Measurements from ENCODE around the gene CABP2. TPM values are rescaled to one million over a fixed set of nuclear protein-coding genes. Genes with fewer than 3 reads are reported as not detected.
A peak's percentile ranks its signal among the peaks of the same experiment; 100 is the strongest.
"Not testable (repeated sequence)": the region's sequence is repeated elsewhere in the genome, so short reads cannot be mapped to it uniquely, and the experiment has no call there.

CABP2 gene
- total RNA-seq, 4 donors from 2014 or later = not detected

DNA sequence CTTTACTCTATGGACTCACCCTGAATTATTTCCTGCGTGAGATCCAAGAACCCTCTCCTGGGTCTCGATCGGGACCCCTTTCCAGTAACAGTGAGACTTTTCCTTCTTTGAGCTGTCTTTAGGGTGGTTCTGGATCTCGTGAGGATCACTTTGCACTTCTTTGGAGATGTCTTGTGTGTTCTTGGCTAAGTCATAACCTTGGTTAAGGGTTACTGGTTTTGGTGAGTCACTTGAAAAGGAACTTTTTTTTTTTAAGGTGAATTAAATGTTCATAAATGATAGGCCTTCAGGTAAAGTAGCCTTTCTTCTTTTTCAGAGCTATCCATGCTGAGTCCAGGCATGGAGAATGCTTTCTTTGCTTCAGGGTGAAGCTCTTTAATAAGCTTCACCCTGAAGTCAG, 41.0 kb upstream of the CABP2 start:
- no peaks in the 10 kb centered on the region for H3K9me3 ChIP-seq
- ATAC-seq (peak in 1 of 2 donors; percentile 26), DNase-seq (no peak)
- peaks cover 14 to 23% of the 10 kb centered on the region in 2 donors for H3K4me1 ChIP-seq
- no peak overlapping the region for H3K4me3 ChIP-seq
- TF ChIP-seq, protein P1, sequence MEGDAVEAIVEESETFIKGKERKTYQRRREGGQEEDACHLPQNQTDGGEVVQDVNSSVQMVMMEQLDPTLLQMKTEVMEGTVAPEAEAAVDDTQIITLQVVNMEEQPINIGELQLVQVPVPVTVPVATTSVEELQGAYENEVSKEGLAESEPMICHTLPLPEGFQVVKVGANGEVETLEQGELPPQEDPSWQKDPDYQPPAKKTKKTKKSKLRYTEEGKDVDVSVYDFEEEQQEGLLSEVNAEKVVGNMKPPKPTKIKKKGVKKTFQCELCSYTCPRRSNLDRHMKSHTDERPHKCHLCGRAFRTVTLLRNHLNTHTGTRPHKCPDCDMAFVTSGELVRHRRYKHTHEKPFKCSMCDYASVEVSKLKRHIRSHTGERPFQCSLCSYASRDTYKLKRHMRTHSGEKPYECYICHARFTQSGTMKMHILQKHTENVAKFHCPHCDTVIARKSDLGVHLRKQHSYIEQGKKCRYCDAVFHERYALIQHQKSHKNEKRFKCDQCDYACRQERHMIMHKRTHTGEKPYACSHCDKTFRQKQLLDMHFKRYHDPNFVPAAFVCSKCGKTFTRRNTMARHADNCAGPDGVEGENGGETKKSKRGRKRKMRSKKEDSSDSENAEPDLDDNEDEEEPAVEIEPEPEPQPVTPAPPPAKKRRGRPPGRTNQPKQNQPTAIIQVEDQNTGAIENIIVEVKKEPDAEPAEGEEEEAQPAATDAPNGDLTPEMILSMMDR (IDR thresholded peaks at IDR 0.05 in 4 of 5, conservative IDR thresholded peaks at IDR 0.05 in 1 of 5) = no peak
- intact Hi-C loops (cut with DNase I; ENCODE audit: low total_unique reads) = no loop called here
- in situ Hi-C loops (cut with MboI; ENCODE audit: low sequenced_read_pairs in 4 of 4) = no loop called here
- H3K36me3 ChIP-seq = no peaks in the 10 kb centered on the region
- peak overlapping the region; percentile 56 to 84 (median 62) for H3K27ac ChIP-seq
- H3K27me3 ChIP-seq = no peaks in the 10 kb centered on the region

DNA sequence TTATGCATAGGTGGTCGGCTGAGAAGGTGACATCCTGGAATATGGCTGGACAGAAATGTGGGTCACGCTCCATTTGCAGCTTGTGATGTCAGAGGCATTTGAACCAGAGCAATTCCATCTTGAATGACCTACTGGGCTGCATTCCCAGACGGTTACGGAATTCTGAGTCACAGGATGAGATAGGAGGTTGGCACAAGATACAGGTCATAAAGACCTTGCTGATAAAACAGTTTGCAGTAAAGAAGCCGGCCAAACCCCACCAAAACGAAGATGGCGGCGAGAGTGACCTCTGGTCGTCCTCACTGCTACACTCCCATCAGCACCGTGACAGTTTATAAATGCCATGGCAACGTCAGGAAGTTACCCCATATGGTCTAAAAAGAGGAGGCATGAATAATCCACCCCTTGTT, 40.5 kb upstream of the CABP2 start:
- Histone ChIP-seq H3K4me1 (peaks cover 14 to 23% of the 10 kb centered on the region in 2 donors), H3K27ac (peak overlapping the region; percentile 56 to 84 (median 63))
- H3K4me3 ChIP-seq; H3K27me3 ChIP-seq; H3K9me3 ChIP-seq; H3K36me3 ChIP-seq; in situ Hi-C loops (cut with MboI; ENCODE audit: low sequenced_read_pairs in 4 of 4): not testable (repeated sequence)
- DNase-seq (peak; percentile 64 to 87), ATAC-seq (peak; percentile 98)
- intact Hi-C loops (cut with DNase I; ENCODE audit: low total_unique reads) = loop anchor here (1.0 kb wide), 1 partner anchor 9 kb away; no protein-coding TSS in a partner anchor

DNA sequence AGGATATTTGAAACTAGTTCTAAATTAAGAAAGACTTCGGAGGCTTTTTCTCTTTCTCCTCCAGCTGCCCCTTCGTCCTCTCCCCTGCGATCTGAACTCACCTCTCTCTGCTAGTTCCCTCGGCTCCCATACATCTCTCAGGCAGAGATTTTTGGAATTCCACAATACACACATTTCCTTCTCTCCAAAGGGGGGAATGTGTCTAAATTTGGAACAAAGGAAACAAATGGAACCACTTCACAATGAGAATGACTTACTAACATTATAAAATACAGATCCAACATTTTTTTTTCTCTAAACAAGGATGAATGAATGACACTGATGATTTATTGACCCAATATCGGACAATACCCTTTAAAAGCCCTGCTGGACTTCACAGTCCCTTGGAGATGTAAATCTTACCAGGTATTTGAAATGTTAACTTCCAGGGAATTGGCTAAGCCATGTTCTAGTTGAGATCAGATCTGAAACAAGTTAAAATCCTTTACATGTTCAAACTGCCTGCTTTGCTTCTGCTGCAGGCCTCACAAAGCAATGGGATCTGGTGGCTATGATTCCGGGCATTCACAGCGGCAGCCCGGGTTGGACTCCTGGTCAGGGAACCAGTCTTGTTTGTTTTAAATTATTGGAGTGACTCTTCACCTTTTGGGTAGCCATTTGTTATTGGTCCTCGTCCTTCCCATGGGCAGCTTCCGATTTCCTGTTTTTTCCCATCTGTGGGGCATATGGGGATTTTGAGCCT, 39.9 kb upstream of the CABP2 start:
- H3K27me3 ChIP-seq = no peaks in the 10 kb centered on the region
- intact Hi-C loops (cut with DNase I; ENCODE audit: low total_unique reads) = loop anchor here (1.0 kb wide), 1 partner anchor 9 kb away; no protein-coding TSS in a partner anchor
- ATAC-seq = peak in 1 of 2 donors; percentile 4

DNA sequence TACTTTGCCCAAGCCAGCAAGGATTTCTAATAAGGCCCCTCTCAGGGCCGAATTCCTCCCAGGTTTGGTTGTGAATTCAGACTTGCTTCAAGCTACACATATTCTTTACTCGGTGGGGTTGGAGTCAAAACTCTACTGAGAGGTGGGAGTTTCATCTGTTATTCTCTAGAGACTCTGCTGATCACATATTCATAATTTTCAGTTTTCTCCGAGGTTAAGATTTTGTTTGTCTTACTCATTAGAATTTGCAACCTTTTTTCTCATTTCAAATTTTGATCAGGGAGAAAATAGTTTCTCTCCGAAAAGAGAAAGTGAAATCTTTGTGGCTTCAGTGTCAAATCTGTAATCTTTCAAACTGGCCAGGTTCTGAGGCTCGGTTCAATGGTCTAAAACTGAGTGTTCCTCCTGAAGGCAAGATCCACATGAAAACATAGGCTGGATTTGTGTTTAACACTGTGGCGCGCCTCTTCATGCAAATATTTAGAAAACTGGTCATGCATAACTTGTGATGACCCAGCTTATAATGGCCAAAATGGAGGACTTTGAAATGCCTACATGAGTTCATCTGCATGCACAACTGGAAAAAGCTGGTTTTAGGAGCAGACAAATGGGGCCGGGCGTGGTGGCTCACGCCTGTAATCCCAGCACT, 38.8 kb upstream of the CABP2 start:
- Histone ChIP-seq H3K27me3 (no peaks in the 10 kb centered on the region), H3K36me3 (no peaks in the 10 kb centered on the region), H3K4me1 (peaks cover 22 to 30% of the 10 kb centered on the region in 2 donors), H3K4me3 (no peak overlapping the region), H3K27ac (no peak overlapping the region), H3K9me3 (no peaks in the 10 kb centered on the region)
- DNase-seq = no peak
- no peak for TF ChIP-seq POLR2A (IDR thresholded peaks at IDR 0.05)
- TF ChIP-seq, protein P1 (IDR thresholded peaks at IDR 0.05 in 4 of 5, conservative IDR thresholded peaks at IDR 0.05 in 1 of 5) = no peak
- intact Hi-C loops (cut with DNase I; ENCODE audit: low total_unique reads) = no loop called here
- in situ Hi-C loops (cut with MboI; ENCODE audit: low sequenced_read_pairs in 4 of 4) = no loop called here
- ATAC-seq = no peak

More for the DNA sequence above, 39.9 kb upstream of the CABP2 start:
- DNase-seq = no peak
- in situ Hi-C loops (cut with MboI; ENCODE audit: low sequenced_read_pairs in 4 of 4) = no loop called here
- no peak for TF ChIP-seq POLR2A (IDR thresholded peaks at IDR 0.05)
- TF ChIP-seq, protein P1 (IDR thresholded peaks at IDR 0.05 in 4 of 5, conservative IDR thresholded peaks at IDR 0.05 in 1 of 5) = no peak
- Histone ChIP-seq H3K27ac (peak overlapping the region; percentile 56 to 84 (median 63)), H3K9me3 (no peaks in the 10 kb centered on the region), H3K4me3 (no peak overlapping the region), H3K36me3 (no peaks in the 10 kb centered on the region), H3K4me1 (peaks cover 20 to 29% of the 10 kb centered on the region in 2 donors)

DNA sequence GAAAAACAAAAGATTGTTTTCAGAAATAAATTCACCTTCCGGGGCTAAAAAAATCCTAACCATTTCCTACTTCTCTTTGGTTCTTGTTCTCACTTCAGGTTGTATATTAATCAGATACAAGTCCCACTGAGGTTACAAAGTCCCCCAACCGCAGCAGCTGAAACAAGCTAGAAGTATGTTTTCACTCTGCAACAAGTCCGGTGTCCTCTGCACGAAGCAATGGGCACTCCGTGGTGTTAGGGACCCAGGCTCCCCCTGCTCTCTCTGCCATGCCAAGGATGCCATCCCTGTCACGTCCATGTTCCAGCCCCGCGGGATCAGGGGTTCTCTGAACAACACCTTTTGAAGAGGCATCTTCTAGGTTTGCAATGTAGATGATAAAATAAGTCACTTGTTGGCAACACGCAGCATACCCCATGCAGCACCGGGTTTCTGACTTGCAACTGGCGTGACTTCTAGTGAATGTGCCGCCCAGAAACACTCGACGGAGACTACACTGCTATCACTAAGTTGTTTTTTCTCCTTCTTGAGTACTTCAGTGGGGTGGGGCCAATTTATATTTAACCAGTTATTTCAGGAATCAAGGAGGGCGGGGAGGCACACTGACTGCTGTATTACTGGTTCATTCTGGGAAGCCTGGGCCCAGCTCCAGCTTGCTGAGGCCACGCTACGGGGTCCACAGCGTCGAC, 35.0 kb upstream of the CABP2 start:
- in situ Hi-C loops (cut with MboI; ENCODE audit: low sequenced_read_pairs in 4 of 4) (no loop called here), intact Hi-C loops (cut with DNase I; ENCODE audit: low total_unique reads) (no loop called here)
- Histone ChIP-seq H3K9me3 (no peaks in the 10 kb centered on the region), H3K27me3 (no peaks in the 10 kb centered on the region), H3K36me3 (no peaks in the 10 kb centered on the region), H3K27ac (peak overlapping the region in 1 of 4 donors; percentile 24), H3K4me3 (no peak overlapping the region), H3K4me1 (peaks cover 13 to 16% of the 10 kb centered on the region in 2 donors)
- TF ChIP-seq POLR2A (IDR thresholded peaks at IDR 0.05) = no peak
- TF ChIP-seq, protein P1 (IDR thresholded peaks at IDR 0.05 in 4 of 5, conservative IDR thresholded peaks at IDR 0.05 in 1 of 5) = no peak
- no peak for ATAC-seq
- DNase-seq = no peak
